Amniotic epithelial cell (primary cell): ENCODE results near the gene DHRS2.
A peak's percentile ranks its signal among the peaks of the same experiment; 100 is the strongest.
"Not testable (repeated sequence)": the region's sequence is repeated elsewhere in the genome, so short reads cannot be mapped to it uniquely, and the experiment has no call there.

Source experiments
- DNase-seq: peaks from one replicate; pipeline ENCODE4 v3.0.0-alpha.2; 2010; ENCODE audit warnings: low read depth

DHRS2 gene

DNA sequence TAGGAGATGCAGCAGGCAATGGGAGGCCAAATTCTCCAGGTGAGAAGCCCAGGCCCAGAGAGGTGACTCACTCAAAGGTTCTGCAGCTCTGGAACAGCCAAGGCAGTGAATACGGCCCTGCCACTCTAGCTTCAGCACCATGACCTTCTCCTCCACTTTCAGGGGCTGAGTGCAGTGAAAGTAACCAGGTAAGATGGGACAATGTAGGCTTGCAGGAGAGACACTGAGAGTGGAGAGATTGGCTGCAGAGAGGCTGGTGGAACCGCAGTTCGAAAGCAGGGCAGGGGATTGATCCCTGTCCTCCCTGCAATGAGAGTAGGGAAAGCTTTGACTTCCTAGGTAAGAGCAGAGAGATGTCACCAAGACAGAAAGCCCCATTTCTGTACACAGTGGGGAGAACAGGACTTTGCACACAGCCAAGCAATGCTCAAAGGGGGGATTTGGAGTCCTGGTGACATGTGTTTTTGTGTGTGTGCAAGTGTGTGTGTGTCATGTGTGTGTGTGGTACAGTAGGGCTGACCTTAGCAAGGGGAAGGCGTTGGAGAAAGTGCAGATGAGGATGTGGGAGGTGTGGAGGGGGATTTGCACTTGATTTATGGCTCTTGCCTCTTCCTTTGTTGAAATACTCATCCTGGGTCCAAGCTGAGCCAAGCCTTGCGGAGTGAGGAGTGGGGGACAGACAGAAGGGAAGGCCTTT, 12.7 kb downstream of the DHRS2 start:
- no peak for DNase-seq

DNA sequence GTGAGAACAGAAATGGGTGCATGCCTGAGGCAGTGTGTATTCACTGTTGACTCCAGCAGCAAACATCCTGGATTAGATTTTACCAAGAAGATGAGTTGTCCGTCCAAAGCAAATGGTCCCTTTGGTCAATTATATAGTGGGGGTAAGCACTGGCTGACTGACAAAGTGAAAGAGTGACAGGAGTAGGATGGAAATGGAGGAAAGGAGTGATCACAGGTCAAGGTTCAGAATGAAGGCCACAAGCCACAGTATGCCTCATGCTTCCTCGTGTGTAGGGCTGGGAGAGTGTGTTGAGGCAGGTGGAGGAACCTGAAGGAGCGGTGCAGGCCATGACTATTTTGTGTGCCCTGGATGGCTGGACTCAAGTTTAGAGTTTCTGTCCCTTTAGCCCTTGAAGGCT, 14.3 kb downstream of the DHRS2 start:
- DNase-seq = no peak

DNA sequence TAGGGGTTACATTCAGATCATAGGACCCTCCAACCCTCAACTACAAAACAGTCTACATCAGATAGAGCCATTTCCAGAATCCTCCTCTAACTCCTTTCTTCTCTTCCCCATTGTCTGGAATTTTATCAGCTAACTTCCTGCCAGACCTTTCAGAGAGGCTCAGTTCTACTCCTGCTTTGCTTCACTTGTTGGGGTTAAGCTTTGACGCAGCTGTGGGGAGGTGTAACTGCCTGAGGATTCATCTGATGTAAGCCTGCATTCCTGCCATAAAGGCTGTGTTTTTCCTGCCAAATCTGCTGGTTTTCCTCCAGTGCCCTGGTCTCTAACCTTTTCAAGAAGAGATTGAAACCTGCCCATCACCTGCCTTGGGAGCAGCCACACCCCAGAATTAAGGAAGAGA, 16.9 kb downstream of the DHRS2 start:
- peak; percentile 45 for DNase-seq

DNA sequence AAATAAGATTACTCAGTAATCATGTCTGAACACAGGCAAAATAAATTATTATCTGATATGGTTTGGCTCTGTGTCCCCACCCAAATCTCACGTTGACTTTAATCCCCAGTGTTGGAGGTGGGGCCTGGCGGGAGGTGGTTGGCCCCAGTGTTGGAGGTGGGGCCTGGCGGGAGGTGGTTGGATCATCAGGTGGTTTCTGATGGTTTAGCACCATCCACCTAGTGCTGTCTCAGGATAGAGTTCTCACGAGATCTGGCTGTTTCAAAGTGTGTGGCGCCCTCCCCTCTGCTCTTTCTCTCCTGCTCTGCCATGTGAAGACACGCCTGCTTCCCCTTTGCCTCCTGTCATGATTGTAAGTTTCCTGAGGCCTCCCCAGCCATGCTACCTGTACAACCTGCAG, 18.1 kb downstream of the DHRS2 start:
- no peak for DNase-seq

DNA sequence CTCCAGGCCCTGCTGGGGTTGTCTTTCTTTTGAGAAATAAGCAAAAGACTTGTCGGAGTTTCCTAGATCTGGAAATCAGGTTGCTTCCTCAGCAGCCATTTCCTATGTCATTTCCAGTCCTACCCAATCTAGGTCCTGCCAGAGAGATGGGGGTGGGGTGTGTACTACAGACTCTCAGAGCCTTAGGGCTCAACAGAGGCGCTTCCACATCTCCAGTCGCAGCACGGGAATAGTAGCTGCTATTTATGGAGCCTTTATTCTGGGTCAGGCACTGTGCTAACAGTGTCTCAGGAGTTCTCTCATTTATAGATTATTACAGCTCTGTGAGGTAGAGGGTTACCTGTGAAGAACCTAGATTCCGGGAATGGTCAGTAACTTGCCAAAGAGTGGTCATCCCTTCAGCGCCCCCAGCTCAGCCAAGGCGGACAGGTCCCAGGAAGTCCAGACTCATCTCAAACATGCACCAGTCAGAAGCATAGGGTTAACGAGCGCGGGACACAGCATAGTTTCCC, 21.9 kb downstream of the DHRS2 start:
- DNase-seq = no peak

DNA sequence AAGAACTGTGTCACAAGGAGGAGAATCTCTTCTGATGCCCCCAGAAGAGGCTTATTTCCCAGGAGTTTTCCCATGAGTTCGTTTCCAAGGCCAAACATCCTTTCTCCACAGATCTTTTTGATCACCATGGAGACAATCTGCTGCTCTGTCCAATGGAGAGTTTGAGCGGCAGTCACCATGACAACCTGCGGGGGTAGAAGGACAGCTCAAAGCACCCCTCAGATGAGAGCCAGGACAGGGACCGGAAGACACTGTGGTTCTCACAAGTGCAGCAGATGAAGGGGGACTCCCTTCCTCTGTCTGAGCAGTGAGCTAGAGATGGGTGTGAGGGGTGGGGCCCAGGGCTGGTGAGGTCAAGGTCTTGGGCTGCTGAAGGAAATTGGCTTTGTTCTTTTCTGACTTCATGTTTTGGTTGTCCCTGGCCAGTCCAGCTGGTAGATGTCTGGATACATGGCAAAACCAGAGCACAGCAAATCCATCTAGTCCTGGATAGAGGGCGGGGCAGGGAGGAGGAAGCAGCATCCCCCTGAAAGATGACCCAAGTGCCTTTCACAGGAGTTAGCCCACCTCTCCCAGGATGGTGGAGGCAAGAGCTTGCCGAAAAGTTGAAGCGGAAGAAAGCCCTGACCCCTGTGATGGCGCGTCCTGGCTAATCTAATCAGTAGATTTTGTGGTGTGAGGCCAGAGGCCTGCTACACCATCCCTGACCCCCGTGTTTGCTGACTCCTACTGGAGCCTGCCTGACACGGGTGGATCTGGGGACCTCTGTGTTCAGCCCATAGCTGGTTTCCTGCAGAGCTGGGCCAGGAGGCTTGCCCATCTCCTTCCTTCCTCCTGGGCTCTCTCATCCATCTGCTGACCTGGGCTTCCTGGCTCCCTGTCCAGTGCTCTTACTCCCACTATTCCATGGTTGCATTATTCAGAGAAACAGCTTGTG, 24.4 kb downstream of the DHRS2 start:
- DNase-seq = no peak

DNA sequence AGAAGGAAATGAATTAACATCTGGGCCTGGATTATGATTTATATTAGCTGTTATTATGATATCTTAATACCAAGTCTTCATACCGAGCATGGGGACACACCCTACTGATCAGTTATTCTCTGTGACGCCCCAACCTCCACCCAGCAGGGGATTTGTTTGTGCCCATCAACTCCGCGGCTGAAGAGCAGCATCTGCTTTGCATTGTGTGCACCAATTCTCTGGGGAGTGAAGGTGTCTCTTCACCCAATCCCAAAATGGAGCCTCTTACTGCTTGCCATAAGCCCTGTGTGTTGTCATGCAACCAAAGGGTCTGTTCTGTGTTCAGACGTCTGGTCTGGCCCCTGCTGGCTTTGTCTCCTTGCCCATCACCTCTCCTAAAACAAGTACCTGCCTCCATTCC, 25.4 kb downstream of the DHRS2 start:
- DNase-seq = no peak

DNA sequence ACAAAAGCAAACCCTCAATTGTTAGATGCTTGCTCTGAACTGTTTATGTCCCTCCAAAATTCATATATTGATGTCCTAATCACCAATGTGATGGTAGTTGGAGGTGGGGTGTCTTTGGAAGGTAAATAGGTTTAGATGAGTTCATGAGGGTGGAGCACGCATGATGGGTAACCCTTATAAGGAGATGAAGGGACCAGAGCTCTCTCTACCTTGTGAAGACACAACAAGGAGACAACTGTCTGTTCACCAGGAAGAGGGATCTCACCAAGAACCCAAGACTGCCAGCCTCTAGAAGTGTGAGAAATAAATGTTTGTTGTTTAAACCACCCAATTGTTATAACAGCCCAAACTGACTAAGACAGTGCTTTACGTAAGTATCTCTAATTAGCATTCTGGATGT, 27.0 kb downstream of the DHRS2 start:
- DNase-seq = no peak

DNA sequence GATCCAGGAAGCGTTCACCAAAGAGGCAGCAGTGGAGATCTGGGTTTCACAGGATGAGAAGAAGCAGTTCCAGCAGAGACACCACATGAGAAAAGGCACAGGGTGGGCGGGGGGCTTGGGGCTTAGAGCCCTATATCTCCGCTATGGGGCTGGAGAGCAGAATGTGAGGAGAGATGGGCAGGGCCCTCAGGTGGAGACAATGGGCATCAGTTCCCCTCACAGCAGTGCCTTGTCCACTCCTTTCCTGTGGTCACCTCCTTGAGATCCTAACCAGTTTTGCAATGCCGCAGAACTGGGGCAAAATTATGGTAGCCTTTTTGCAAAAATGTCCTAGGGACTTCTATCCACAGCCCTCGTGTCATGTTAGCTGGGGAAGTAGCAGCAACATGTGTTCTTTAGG, 27.5 kb downstream of the DHRS2 start:
- DNase-seq = no peak

DNA sequence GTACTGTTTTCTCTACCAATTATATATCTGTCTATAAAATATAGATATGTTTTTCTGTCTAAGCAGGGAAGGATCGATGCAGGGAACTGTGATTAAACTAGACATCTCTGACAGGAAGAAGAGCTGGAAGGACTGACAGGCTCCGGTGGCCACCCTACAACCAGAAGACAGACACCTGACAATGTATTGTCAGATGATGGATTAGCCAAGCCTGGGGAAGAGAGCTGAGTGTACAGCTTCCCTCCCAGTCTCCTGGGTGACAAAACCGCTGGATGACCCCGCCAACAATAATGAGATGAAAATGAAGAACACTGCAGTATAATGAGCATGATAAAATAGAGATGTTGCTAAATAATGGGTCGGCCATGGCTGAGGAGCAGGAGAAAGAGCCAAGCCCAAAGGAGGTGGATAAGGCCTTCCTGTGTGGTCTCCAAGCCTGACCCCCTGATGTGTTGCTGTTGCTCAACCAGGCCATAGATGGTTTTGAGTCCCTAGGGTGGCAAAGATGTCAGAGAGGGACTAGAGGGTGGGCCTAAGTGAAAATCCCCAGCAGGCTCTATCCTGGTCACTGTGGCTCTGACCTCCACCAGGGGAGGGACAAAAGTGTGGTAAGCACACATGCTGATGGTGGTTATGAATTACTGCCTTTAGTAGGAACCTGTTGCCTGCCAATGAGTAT, 28.2 kb downstream of the DHRS2 start:
- no peak for DNase-seq

DNA sequence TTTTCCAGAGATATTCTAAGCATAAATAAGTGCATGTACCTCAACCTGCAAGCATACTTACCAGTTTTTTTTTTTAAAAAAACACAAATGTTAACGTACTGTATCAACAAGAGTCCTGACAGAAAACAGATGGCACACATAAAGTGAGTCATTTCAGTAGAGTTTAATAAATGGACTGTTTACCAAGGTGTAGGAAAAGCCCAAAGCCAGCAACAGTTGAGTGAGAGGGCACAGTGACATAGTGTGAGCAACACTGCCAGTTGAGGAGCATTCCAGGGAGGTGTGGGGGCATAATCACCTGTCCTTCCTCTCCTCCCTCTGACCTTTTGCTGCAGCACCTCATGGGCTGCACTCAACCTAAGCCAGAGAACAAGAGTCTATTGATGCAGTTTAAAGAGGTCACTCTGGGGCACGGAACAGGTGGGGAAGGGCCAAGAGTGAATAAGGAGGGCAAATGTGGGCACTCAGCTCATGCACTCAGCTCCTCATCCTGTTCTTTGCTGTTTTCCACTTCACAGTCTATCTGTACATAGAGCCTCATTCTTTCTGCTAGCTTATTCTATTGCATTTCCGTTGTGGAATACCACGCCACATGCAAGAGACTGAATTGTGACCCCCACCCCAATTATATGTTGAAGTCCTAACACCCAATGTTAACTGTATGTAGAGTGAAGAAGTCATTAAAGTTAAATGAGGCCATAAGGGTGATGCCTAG, 29.3 kb downstream of the DHRS2 start:
- DNase-seq = peak; percentile 29

DNA sequence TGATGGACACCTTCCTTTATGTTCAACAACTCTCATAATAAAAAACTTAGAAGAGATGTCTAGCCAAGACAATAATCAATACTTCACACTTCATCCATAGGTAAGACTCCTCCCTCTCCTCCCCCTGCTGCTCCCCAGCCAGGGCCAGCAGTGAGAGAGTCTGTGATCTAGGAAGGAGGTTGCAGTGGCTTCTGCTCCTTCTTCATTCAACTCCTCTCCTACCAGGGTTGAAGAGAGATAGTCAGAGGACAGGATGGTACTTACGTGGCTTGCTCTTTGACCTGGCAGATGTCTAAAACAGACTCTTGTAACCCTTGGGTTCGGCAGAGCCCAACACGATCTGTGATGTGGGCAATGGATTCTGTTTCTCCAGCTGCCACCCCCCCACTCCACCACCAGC, 31.0 kb downstream of the DHRS2 start:
- no peak for DNase-seq

DNA sequence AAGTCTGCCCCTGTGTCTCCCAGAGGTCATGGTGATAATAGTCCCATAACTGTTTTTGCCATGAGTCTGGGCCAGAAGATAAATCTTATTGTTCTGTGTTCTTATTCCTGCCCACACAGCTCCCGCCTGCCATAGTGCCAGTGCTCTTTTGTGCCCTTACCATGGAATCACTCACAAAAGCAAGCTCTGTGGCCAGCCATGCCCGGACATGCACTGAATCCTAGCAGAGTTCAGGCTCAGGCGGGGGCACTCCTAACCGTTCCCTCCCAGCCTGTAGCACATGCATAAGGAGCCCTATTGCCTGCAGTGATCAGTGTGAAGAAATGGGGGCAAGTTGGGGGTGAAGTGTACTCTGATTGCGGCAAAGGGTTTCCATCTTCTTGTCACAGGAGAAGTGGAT, 33.3 kb downstream of the DHRS2 start:
- no peak for DNase-seq

DNA sequence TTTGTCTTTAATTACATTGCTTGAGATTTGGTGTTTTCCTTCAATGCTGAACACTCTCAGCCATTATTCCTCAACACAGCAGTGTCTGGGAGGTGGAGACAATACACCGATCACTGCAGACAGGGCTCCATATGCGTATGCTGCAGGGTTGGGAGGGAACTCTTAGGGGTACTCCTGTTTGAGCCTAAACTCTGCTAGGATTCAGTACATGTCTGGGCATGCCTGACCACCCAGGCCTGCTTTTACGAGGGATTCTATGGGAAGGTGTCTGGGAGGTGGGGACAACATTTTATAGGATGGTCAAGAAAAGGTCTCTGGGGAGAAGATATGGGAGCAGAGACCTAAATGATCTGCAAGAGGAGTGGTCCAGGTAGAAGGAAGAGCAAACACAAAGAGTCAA, 34.3 kb downstream of the DHRS2 start:
- no peak for DNase-seq

DNA sequence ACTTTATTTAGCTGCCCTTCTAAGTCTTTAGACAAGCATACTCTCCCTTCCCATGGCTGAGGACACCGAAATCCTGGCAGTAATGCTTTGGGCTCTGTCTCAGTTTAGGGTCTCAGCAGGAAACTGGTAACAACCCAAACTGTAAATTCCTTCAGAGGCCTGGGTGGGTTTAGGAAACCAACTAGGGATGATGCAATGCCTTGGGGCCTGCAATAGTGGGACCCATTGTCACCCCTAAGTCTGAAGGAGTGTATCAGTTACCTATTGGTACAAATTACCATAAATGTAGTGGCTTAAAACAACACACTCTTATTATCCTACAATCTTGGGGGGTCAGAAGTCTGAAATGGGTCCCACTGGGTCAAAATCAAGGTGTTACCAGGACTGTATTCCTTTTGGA, 36.0 kb downstream of the DHRS2 start:
- DNase-seq = no peak

DNA sequence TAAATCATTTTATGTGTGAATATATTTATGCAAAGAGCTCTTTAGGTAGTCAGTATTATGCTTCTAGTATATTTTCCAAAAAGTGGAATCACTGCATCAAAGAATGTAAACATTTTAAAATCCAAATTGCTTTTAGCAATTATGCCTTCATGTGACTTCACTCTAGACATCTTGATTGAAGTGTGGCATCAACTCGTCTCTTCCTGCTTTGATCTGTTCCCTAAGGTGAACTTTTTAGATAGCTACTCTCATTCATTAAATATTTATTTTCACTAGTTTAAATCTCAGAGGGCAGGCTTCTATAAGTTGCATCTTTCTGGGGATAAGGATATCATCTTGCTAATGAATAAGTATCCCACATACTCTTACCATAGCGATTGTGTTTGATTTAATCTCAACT, 39.2 kb downstream of the DHRS2 start:
- no peak for DNase-seq

DNA sequence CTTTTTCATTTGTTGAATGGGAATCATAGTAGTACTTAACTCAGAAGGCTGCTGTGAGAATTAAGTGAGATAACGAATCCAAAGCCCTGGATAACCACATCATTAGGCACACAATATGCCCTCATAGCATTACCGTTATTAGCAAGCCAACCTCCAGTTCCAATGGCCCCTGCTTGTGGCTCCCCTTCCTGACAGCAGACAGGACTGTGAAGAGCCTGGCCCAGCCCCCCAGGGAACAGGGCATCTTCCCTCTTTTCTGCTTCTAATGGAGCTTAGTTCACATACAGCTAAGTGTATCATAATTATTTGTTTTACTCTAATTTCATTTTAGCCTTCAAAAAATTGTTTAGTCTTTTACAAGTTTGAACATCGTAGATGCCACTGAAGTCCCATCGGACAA, 39.7 kb downstream of the DHRS2 start:
- no peak for DNase-seq

DNA sequence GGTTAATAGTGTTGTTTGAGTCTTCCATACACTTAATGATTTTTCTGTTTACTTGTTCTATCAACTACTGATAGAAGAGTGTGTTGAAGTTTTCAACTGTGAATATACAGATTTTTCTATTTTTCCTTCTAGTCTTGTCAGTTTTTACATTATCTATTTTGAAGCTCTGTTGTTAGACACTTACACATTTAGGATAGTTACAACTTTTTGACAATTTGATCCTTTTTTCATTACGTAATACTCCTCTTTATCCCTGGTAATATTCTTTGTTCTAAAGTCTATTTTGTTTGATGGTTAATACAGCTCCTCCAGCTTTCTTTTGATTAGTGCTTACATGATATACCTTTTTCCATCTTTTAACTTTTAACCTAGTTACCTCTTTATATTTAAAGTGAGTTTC, 45.2 kb downstream of the DHRS2 start:
- DNase-seq = no peak

DNA sequence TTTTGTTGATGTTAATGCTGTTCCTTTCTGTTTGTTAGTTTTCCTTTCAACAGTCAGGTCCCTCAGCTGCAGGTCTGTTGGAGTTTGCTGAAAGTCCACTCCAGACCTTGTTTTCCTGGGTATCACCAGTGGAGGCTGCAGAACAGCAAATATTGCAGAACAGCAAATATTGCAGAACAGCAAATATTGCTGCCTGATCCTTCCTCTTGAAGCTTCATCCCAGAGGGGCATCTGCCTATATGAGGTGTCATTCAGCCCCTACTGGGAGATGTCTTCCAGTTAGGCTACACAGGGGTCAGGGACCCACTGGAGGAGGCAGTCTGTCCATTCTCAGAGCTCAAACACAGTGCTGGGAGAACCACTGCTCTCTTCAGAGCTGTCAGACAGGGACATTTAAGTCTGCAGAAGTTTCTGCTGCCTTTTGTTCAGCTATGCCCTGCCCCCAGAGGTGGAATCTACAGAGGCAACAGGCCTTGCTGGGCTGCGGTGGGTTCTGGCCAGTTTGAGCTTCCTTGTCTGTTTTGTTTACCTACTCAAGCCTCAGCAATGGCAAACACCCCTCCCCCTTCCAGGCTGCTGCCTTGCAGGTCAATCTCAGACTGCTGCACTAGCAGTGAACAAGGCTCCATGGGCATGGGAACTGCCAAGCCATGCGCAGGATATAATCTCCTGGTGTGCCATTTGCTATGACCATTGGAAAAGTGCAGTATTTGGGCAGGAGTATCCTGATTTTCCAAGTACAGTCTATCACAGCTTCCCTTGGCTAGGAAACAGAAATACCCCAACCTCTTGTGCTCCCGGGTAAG, 53.7 kb downstream of the DHRS2 start:
- not testable (repeated sequence) for DNase-seq

DNA sequence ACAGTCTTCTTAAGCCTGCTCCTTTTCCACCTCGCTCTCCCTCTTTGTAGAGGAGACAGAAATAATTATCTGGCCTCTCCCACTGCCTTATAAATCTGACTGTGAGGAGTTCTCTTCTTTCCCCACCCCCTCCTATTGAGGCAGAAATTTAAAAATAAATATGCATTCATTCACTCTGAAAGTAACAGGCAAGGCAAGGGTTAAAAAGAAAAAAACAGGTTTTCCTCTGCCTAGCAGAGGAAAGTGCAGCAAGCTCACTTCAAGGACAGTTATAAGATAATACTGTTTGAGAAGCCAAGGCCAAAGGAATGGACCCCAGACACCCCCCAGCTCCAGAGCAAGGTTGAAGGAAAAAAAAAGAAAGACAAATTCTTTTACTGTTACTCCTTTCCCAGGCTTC, 56.3 kb downstream of the DHRS2 start:
- no peak for DNase-seq

DNA sequence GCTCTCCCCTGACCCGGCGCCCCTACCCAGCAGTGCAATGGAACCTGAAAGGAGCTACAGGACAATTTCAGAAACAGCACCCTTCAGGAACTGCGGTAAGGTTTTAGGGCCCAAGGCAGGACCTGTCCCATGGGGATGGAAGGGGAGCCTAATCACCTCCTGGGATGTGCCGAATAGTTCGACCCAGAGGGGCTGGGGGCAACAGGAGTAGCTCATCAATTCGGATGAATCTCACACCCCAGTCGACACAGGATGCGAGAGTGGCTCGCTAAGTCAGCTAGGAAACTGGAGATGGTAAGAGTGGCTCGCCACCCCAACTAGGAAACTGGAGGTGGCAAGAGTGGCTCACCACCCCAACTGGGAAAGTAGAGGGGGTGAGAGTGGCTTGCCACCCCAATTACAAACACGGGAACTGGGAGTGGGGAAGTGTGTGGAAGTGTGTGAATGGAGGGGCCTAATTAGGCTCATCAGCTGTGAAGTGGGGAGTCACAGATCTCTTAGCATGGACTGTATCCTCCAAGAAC, 57.1 kb downstream of the DHRS2 start:
- no peak for DNase-seq
